ENCODE data around the gene PCNX1.

PCNX1 gene

DNA sequence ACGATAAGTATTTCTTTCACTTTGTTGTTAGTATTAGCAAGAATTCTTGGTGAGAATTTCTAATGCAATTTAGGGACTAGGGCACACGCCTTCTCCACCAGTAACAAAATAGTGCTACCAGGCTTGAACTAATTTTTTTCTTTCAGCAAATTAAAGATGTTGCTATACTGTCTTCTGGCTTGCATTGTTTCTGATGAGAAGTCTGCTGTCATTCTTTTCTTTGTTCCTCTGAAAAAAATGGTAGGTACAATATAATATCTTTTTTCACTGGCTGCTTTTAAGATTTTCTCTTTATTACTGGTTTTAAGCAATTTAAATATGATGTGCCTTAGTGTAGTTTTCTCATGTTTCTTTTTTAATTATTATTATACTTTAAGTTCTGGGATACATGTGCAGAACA, 171.2 kb downstream of the PCNX1 start:
- no peak for DNase-seq (ENCODE audit: low spot score)

DNA sequence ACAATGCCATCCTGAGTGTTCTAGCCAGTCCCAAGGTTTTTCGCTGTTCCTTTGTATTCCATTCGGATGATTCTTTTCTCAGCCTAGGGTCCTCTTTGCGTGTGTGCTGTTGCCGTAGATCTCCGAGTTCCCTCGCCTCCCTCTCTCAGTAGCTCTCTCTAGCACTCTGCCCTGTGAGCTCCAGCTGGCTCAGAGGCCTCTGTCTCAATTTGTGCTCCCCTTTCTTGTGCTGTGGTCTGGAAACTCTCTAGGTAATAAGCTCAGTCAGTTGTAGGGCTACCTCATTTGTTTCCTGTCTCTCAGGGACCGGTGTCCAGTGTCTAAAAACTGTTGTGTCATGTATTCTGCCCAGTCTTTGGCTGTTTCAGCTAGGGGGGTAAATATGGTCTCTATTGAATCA, 179.3 kb downstream of the PCNX1 start:
- DNase-seq (ENCODE audit: low spot score) = no peak

DNA sequence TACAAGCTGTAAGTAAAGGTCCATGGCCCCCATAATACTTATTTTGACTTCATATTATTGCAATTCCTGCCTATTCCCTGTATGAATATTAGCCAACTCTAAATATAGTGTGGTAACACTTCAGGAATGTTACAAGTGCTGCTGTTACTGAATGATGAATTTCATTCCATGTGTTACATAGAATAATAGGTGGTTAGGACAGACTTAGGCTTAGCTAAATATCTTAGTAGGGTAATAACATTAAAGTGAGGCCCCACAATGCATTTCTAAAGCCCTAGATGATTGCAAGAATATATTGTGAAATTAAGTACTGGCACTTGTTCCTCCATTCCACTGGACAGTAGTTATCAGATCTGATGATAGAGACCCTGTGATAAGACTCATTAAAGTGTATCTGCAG, 182.7 kb downstream of the PCNX1 start:
- no peak for DNase-seq (ENCODE audit: low spot score)

DNA sequence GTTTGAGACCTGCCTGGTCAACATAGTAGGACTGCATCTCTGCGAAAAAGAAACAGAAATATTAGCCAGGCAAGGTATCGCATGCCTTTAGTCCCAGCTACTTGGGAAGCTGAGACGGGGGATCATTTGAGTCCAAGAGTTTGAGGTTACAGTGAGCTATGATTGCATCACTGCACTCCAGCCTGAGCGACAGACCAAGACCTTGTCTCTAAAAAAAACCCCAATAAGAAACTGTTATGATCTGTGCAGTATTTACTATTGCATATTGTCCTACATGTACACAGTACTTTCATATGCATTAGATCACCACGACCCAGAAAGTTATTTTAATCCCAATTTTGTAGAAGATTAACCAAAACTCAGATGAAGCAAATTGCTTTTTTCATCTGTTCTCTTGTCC, 187.5 kb downstream of the PCNX1 start:
- no peak for DNase-seq (ENCODE audit: low spot score)

DNA sequence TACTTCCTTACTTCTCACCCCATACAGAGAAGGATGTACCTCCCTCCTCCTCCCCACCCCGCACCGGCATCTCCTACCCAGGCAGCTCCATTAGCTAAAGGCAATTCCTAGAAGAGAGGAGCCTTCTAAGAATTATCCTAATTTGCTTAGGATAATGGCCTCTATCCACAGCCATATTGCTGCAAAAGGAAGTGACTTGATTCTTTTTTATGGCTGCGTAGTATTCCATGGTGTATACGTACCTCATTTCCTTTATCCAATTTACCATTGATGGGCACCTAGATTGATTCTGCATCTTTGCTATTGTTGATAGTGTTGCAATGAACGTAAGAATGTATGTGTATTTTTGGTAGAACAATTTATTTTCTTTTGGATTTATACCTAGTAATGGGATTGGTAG, 189.7 kb downstream of the PCNX1 start:
- DNase-seq (ENCODE audit: low spot score) = no peak

DNA sequence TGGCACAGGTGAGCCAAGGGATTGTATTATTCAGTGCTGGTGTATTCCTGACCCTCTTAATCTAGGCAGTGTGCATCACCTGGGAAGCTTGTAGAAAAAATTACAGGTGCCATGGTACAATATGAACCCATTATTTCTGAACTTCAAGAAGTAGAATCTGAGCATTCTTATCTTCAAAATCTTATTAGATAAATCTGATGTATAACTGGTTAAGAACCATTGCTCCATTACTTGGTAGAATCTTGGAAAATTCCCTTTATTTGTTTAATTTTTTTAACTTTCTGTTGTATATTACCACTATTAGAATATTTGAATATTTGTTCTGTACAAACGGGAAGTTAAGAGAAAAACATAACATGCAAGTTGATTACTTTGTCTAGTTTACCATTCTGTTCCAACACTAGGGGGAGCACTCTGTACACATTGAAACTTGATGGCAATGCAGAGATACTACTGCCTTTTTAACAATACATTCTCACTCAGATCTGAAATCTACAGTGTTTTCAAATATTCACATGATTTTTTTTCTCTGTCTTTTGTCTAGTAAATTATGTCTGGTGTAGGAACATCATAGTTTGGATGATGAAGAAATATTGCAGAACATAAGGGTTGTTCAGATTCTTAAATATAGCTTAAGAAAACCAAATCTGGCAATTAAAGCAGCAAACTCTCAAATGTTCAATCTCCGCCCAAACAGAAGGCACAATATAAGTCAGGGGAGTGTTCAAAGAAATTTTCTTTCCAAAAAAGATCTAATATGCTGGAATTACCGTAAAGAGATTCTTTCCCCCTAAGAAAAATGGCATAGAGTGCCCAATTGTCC, 196.6 kb downstream of the PCNX1 start:
- peak; percentile 51 for DNase-seq (ENCODE audit: low spot score)

DNA sequence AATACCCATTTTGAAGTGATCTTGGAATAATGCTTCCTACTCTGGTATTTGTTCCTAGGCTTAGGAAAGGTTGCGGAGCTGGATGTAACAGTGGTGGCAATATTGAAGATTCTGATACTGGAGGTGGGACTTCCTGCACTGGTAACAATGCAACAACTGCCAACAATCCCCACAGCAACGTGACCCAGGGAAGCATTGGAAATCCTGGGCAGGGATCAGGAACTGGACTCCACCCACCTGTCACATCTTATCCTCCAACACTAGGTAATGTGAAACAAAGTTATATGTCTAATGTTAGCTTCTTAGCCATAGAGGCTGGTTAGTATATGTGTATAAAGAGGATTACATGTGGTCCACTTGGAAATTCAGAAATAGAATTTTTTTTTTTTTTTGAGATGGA, 197.9 kb downstream of the PCNX1 start:
- no peak for DNase-seq (ENCODE audit: low spot score)

DNA sequence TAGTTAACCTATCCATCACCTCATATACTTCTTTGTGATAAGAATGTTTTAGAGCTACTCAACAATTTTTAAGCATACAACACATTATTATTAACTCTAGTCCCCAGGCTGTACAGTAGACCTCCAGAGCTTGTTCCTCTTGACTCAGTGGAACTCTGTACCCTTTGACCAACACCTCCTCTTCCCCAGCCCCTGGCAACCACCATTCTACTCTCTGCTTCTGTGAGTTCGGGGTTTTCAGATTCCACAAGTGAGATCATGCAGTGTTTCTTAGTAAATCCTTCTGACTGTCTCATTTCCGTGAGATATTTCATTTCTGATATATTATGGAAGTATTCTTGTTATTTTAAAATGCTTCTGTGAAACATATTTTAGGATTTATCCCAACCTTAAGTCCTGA, 200.7 kb downstream of the PCNX1 start:
- no peak for DNase-seq (ENCODE audit: low spot score)

DNA sequence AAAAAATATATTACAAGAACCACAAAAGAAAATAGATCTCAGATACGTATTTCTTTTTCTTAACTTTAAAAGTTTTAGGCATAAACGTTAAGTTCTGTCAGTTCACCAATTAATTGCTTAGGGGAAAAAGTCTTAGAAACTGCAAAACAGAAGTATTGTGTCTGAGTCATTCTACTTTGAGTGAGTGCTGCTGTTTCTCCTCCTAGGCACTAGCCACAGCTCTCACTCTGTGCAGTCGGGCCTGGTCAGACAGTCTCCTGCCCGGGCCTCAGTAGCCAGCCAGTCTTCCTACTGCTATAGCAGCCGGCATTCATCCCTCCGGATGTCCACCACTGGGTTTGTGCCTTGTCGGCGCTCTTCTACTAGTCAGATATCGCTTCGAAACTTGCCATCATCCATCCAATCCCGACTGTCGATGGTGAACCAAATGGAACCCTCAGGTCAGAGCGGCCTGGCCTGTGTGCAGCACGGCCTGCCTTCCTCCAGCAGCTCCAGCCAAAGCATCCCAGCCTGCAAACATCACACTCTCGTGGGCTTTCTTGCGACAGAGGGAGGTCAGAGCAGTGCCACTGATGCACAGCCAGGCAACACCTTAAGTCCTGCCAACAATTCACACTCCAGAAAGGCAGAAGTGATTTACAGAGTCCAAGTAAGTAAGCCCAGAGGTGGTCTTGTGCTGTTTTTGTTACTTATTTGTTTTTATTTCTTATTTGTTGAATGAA, 201.3 kb downstream of the PCNX1 start:
- DNase-seq (ENCODE audit: low spot score) = no peak

DNA sequence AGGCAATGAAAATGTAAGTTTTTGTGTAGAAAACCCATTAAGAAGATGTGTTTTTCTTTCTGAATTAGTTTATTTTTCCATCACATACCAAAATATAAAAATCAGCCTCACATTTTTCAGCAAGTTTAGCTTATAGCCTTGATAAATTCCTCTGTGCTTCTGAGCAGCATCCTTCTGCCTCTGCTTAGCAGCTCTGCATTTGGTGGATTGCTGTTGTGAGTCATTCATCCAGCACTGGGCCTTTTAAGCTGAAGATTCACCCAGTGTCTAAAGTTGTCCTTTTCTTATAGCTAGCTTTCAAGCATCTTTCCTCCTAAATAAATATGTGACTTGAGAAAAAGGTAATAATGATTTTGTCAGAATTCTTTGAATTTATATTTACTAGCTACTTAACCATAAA, 206.1 kb downstream of the PCNX1 start:
- DNase-seq (ENCODE audit: low spot score) = no peak

DNA sequence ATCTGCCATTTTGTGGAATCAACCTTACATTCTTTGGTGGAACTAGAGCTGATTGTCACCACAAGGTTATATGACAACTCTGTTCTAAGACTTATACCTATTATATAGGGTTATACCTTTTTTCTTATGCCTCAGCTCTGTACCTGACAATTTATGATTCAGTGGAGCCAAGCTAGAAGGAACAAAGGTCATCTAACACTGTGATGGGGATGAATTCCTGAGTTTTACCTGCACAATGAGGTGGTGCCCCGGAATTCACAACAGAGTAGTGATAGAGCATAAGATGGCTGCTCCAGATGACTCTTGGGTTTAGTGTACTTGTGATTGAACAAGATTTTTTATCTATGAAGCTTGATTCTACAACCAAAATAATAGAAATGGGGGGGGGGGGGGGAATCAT, 207.3 kb downstream of the PCNX1 start:
- no peak for DNase-seq (ENCODE audit: low spot score)

DNA sequence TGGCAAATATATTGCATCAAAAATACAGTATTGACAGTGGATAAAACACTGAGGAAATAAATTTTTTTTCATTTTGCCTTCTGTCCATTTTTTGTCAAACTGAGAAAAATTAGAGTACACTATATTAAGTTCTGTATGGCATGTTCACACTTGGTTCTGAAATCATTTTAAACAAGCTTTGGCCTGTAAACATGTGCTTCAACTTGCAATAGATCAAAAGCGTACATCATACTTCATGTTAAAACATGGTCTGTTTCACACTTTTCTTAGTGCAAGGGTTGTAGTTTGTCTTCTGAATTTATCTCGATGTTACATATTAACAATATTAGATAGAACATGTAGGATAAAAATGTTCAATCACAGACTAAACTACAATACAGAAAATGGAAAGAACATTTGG, 208.0 kb downstream of the PCNX1 start:
- no peak for DNase-seq (ENCODE audit: low spot score)

DNA sequence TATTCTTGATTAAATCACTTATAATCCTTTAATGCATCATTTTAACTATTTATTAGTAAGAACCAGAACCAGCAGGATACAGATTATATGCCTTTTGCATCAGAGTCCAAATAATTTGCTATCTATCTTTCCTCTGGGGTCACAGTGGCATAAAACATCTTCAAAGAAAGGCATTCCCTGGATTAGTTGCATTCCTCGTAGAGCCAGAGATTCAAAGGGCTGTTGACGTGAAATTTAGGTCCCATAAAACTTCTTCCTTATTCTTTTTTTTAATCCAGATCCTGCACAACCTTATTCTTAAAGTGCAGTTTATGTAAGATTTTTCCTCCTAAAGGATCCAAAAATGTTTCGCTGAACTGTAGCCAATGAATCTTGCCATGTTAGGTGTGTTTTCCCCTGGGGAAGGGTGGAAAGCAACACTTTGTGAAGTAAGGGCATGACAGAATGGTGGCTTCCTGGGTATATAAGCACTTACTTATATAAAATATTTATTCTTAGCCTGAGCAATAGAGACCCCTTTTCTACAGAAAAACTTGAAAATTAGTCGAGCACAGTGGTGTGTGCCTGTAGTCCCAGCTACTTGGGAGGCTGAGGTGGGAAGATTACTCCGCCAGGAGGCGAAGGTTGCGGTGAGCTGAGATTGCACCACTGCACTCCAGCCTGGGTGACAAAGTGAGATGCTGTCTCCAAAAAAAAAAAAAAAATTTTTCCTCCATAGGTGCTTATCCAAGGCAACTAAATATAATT, 208.7 kb downstream of the PCNX1 start:
- DNase-seq (ENCODE audit: low spot score) = no peak

DNA sequence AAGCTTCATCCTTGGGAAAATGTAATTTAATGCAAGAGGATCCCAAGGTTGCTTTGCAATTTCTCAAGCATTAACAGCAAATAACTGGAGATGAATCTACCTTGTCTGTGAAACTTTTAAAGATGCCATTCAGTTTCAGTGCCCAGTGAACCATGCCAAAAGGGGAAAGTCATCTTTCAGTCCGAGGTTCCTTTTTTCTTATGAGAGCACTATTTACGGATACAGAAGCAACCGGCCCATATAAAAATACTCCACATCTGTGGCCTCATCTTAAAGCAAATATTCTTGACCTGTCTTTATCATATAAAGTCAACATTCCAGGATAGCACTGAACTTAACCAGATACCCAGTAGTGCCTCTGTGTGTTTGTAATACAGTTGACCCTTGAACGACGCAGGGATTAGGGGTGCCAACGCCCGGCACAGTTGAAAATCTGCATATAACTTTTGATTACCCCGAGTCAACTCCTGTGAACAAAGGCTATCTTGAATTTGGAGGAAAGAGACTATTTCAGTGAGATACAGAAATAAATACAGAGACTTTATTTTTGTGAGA, 209.4 kb downstream of the PCNX1 start:
- no peak for DNase-seq (ENCODE audit: low spot score)

DNA sequence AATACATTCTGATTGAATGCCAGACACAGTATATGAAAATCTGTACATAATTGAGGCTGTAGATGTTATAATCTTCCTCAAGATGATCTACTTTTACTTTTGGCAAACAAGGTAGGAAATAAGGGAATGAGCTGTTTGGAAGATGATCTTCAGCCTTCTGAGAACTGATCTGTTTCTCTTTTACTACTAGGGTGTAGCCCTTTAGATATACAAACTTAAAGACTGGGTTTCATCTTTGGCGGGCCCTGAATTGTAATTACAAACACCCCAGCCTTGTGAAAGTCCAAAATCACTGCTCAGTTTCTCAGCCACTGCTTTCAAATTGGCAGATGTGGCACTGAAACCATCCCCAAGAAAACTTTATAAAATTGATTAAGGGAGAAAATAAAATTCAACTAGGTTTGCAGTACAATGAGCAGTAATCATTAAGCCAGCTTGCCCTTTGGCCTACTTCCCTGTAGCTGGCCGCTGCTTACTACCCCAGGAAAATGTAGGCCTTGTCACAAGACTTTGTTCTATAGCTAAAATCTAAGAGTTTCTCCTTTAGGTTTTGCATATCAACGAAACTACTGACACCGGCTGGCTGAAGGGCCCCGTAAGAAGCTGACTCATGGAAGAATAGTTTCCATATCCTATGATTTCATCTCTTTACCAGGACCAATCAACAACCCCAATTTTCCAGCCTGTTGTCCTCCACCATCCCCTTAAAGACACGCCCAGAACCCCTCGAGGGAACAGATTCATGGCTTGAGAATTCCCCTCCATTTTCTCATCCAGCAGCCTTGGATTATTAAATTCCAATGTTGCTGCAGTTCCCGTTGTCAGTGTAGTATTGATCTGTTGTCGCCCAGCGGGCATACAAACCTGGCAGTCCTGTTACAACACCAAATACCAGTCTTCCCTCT, 210.8 kb downstream of the PCNX1 start:
- DNase-seq (ENCODE audit: low spot score) = no peak

DNA sequence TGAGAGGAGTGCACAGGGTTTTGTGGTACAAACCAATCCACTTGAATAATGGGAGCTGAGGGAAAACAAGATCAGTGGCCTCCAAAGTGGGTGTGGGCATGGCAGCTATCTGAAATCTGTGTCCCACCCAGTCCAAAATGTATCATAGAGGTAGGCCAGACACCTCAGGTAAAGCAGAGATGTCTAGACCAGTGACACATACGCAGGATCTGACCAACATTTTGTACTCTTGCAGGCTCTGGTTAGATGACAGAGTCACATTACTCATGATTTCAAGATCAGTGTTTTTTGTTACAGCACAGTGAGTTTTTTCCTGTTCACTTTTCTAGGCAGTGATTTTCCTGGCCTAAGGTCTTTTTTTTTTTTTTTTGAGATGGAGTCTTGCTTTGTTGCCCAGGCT, 211.8 kb downstream of the PCNX1 start:
- DNase-seq (ENCODE audit: low spot score) = no peak

DNA sequence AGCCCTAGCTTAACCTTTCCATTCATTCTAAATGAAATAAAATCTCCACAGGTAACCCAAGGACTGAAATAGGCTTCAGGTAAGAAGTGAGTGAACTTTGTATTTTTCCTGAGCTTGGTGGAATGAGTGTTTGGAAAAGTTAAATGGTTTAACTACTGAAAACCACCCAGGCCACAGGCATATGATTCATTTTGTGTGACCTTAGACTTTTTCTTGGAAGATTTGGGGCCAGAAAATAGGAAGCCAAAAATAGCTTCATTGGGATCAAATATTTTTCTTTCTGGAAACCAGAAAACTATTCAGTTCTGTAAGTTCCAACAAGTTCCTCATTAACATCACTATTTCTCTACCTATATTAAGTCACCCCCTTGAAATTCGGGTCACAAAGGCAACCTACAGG, 212.6 kb downstream of the PCNX1 start:
- DNase-seq (ENCODE audit: low spot score) = no peak

DNA sequence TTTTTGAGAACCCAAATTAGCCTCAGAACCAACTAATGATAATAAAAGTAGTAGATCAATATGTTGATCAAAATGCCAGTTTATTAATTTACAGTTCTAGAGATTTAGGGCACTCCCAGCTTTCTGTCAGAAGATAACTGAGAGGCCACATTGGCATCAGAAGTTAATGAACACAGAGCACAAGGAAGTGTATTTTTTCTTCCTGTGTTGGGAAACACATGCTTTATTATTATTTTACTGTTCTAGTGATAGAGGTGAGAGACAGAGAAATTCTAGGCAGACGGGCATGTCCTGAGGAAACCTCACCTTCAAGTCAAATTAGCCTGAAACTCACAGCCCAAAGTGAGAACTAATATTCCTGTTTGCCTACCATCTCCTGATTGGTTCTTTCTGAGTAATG, 213.7 kb downstream of the PCNX1 start:
- DNase-seq (ENCODE audit: low spot score) = no peak

DNA sequence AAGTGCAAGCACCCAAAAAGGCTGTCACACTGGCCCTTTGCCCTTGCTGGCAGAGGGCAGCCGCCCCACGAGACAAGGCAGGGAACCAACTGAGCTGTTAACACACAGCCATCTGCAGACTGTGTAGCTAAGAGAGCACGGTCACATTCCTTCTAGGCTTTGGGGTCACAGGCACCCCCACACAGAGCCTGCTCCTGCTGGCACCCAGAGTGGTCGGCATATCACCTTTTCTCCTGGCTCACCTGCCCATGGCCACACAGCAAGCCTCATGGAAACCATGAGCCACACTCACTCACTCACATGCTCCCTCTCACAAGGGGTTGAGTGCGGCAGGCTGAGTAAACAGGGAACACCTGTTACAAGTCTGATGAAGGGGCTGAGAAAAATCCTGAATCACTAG, 214.5 kb downstream of the PCNX1 start:
- DNase-seq (ENCODE audit: low spot score) = no peak

DNA sequence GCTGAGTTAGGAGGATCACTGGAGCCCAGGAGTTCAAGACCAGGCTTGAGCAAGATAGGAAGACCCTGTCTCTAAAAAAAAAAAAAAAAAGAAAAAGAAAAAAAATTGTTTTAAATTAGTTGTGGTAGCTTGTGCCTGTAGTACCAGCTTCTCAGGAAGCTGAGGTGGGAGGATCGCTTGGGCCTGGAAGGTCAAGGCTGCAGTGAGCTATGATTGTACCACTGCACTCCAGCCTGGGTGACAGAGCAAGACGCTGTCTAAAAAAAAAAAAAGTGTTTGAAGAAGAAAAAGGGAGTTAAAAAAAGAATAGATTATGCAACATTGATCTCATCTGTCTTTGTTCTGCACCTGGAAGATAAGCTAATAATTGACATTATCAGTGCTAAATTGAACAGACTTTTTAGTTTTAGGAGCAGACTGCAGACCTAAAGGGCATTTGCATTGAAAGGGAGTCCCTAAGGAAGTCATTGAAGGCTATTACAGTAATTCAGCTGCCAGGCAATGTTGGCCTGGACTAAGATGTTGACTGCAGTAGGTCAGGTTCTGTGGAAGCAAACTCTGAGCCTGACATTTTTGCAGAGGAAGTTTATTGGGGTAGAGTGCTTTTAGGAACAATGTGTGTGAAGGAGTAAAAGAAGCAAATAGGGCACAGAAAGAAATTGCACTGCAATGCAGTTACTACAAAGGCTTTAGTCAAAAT, 215.8 kb downstream of the PCNX1 start:
- DNase-seq (ENCODE audit: low spot score) = no peak

DNA sequence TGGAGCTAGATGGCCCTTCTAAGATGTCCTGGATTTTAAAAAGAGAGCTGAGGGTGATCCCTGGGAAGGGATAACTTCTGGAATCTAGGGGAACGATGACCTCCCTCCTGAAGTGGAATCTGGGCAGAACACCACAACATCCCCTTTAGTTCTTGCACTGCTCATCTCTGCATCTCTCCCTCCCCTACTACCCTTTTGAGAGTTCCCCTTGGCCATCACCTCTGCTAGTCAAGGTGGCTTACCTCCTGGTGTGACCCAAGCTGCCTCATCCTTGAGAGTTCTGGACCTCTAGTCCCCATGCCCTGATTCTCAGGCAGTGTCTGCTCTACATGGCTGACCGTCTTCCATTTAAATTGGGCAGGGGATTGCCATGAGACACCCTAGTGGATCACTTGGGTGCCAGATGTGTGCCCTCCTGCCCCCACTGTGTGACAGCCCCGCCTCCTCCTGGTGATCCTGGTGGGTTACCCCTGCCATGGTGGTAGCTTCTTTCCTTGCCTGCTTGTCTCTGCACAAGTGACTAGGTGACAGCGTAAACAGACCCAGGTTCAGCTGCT, 216.4 kb downstream of the PCNX1 start:
- DNase-seq (ENCODE audit: low spot score) = no peak
